Measurements from ENCODE around the gene VSTM5.
"Not testable (repeated sequence)": the region's sequence is repeated elsewhere in the genome, so short reads cannot be mapped to it uniquely, and the experiment has no call there.

The VSTM5 gene

GRCh38 chr11:93870616-93871015 is 20.2 kb upstream of the VSTM5 start:
- TF ChIP-seq ZFX (IDR thresholded peaks at IDR 0.05), result no peak
- no peak for TF ChIP-seq CTCF (conservative IDR thresholded peaks at IDR 0.05)
- no peak overlapping the region for H3K27ac ChIP-seq

- H3K27ac ChIP-seq, result no peak overlapping the region
- TF ChIP-seq ZFX (IDR thresholded peaks at IDR 0.05), result no peak
- TF ChIP-seq CTCF (conservative IDR thresholded peaks at IDR 0.05), result no peak
These were observed 19.4 kb upstream of the VSTM5 start for GRCh38 chr11:93869830-93870229.

GRCh38 chr11:93868404-93868803 is 18.0 kb upstream of the VSTM5 start:
- not testable (repeated sequence) for H3K27ac ChIP-seq
- peak; percentile 62 for TF ChIP-seq CTCF (conservative IDR thresholded peaks at IDR 0.05)

GRCh38 chr11:93861808-93862207 is 11.4 kb upstream of the VSTM5 start:
- H3K27ac ChIP-seq, result no peak overlapping the region
- no peak for TF ChIP-seq CTCF (conservative IDR thresholded peaks at IDR 0.05)
- no peak for TF ChIP-seq ZFX (IDR thresholded peaks at IDR 0.05)

GRCh38 chr11:93858121-93858775 is 7.8 kb upstream of the VSTM5 start:
- TF ChIP-seq CTCF (conservative IDR thresholded peaks at IDR 0.05) (no peak), ZFX (IDR thresholded peaks at IDR 0.05) (no peak)

GRCh38 chr11:93857413-93858120 is 7.1 kb upstream of the VSTM5 start:
- TF ChIP-seq CTCF (conservative IDR thresholded peaks at IDR 0.05) (no peak), ZFX (IDR thresholded peaks at IDR 0.05) (no peak)
- H3K27ac ChIP-seq, result no peak overlapping the region

More at GRCh38 chr11:93858121-93858775, 7.8 kb upstream of the VSTM5 start:
- no peak overlapping the region for H3K27ac ChIP-seq

GRCh38 chr11:93852242-93852641 is 1.8 kb upstream of the VSTM5 start:
- no peak overlapping the region for H3K27ac ChIP-seq
- no peak for TF ChIP-seq ZFX (IDR thresholded peaks at IDR 0.05)
